HepG2 (cell line): ENCODE measurements around the gene SLC4A2. TPM values are rescaled to one million over a fixed set of nuclear protein-coding genes. Genes with fewer than 3 reads are reported as not detected.

Experiments
- ASH2L ChIP-seq: fragments of 300-600, 200-600 bp; sonication (generic); IDR thresholded peaks from 2 replicates; pipeline ENCODE4 v1.7.0; 2017; ENCODE audit warnings: low read depth, mild to moderate bottlenecking, moderate library complexity, mixed read lengths, low read length; ENCODE audit not compliant: insufficient read length
- BHLHE40 ChIP-seq: IDR thresholded peaks from 2 replicates; pipeline ENCODE4 v1.6.1; 2011; ENCODE audit warnings: low read length, improper control_type of control experiment
- NCOR1 ChIP-seq: fragments of 200-600 bp; sonication (generic); IDR thresholded peaks from 2 replicates; pipeline ENCODE4 v1.7.0; 2017; ENCODE audit warnings: antibody characterized with exemption, low read length, borderline replicate concordance
- NR2F2 ChIP-seq: IDR thresholded peaks from 2 replicates; pipeline ENCODE4 v1.6.1; 2012; ENCODE audit warnings: low read depth, inconsistent platforms, borderline replicate concordance
- PTBP1 ChIP-seq: fragments of 200-400 bp; formaldehyde crosslinking; IDR thresholded peaks from 2 replicates; pipeline ENCODE4 v1.6.1; 2018; ENCODE audit warnings: low read length, low read depth; ENCODE audit not compliant: poor library complexity, severe bottlenecking
- REPIN1 ChIP-seq: sonication (generic); formaldehyde crosslinking; IDR thresholded peaks from 2 replicates; pipeline ENCODE4 v1.8.0; 2022; ENCODE audit warnings: missing genetic modification reagents, low read depth, mild to moderate bottlenecking, borderline replicate concordance
- SAP130 ChIP-seq: IDR thresholded peaks from 2 replicates; pipeline ENCODE4 v1.6.1; 2016; ENCODE audit warnings: low read depth
- ZFAT ChIP-seq: sonication (generic); formaldehyde crosslinking; conservative IDR thresholded peaks from 2 replicates; pipeline ENCODE4 v1.8.1; 2023; ENCODE audit warnings: missing genetic modification reagents, inconsistent platforms
- ZNF501 ChIP-seq: sonication (generic); formaldehyde crosslinking; IDR thresholded peaks from 2 replicates; pipeline ENCODE4 v1.5.1; 2020; ENCODE audit warnings: mild to moderate bottlenecking, moderate library complexity, missing genetic modification reagents
- ZNF724P ChIP-seq: sonication (generic); formaldehyde crosslinking; IDR thresholded peaks from 2 replicates; pipeline ENCODE4 v1.8.0; 2022; ENCODE audit warnings: missing genetic modification reagents, borderline replicate concordance
- ZNF777 ChIP-seq: sonication (generic); formaldehyde crosslinking; IDR thresholded peaks from 2 replicates; pipeline ENCODE4 v1.4.0; 2020; ENCODE audit warnings: missing genetic modification reagents
- polyA plus RNA-seq, 8 experiments: library from polyadenylated mRNA; depleted of rRNA in 3 of 8; stranded (reverse) in 7 of 8; unstranded in 1 of 8; fragments of >200 nt; fragmentation: Illumina TruSeq in 4 of 8; extraction: Trizol in 4 of 8; gene quantifications; 2 replicates each; pipeline versions ENCODE4 v1.2.1 to v1.2.3, GENCODE V29; 2011 to 2016; ENCODE audit warnings: low read depth in 4 of 8, missing spikeins in 1 of 8, mixed read lengths in 1 of 8; ENCODE audit not compliant: insufficient read depth in 1 of 8
- total RNA-seq, 5 experiments: library from RNA; depleted of rRNA; stranded (reverse); fragments of >200 nt; fragmentation: Illumina TruSeq; extraction: Trizol; gene quantifications; 2 replicates each; pipeline ENCODE4 v1.2.3, GENCODE V29; 2016; ENCODE audit warnings: low read depth in 1 of 5
- TF ChIP-seq, protein P1 (sequence below): sonication (generic); formaldehyde crosslinking; IDR thresholded peaks from 2 replicates; pipeline ENCODE4 v1.5.1; 2020; ENCODE audit warnings: missing genetic modification reagents, mild to moderate bottlenecking, borderline replicate concordance
- TF ChIP-seq, protein P2 (sequence below), 2 experiments: sonication (generic) in 1 of 2; formaldehyde crosslinking in 1 of 2; IDR thresholded peaks; 2 replicates each; pipeline versions ENCODE4 v1.6.1 to v1.9.0; 2014 to 2022; ENCODE audit warnings: antibody characterized with exemption in 1 of 2, borderline replicate concordance in 1 of 2, inconsistent platforms in 1 of 2, low read depth in 1 of 2, missing genetic modification reagents in 1 of 2
- TF ChIP-seq, protein P3 (sequence below): sonication (generic); formaldehyde crosslinking; IDR thresholded peaks from 2 replicates; pipeline ENCODE4 v1.9.0; 2021; ENCODE audit warnings: missing genetic modification reagents, borderline replicate concordance
- TF ChIP-seq, protein P4 (sequence below): IDR thresholded peaks from 2 replicates; pipeline ENCODE4 v1.6.1; 2012; ENCODE audit warnings: low read depth, low read length, improper control_type of control experiment

The SLC4A2 gene
- total and polyA plus RNA-seq, 2 of the 13 experiments (the other 11 are each of a cell fraction or from before 2014, with no cell fraction given) = 51.9 to 73.4 TPM

DNA sequence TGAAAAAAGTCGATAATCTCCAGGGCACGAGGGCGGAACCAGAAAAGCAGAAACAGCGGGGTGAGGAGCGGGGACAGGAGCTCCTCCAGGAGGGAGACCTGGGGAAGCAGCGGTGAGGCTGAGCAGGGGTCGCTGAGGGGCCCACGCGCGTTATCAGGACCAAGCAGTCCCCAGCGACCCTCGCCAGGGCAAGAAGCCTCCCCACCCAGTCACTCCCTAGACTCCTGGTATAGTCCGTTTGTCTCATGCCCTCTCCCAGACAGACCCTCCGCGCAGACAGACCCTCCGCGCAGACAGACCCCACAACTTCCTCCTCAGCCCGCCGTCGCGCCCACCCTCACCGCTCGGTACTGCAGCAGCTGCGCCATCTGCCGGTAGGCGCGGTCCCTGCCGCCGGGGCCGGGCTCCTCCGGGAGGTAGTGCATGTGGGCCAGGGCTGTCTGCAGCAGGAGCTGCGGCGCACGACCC is 41.4 kb upstream of the SLC4A2 start (continued):
- TF ChIP-seq ZNF724P = peak; percentile 65; the same call in 1 of the 2 replicates
- TF ChIP-seq, protein P1, sequence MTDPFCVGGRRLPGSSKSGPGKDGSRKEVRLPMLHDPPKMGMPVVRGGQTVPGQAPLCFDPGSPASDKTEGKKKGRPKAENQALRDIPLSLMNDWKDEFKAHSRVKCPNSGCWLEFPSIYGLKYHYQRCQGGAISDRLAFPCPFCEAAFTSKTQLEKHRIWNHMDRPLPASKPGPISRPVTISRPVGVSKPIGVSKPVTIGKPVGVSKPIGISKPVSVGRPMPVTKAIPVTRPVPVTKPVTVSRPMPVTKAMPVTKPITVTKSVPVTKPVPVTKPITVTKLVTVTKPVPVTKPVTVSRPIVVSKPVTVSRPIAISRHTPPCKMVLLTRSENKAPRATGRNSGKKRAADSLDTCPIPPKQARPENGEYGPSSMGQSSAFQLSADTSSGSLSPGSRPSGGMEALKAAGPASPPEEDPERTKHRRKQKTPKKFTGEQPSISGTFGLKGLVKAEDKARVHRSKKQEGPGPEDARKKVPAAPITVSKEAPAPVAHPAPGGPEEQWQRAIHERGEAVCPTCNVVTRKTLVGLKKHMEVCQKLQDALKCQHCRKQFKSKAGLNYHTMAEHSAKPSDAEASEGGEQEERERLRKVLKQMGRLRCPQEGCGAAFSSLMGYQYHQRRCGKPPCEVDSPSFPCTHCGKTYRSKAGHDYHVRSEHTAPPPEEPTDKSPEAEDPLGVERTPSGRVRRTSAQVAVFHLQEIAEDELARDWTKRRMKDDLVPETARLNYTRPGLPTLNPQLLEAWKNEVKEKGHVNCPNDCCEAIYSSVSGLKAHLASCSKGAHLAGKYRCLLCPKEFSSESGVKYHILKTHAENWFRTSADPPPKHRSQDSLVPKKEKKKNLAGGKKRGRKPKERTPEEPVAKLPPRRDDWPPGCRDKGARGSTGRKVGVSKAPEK (CRISPR knock-in tag) = no peak
- TF ChIP-seq, protein P2, sequence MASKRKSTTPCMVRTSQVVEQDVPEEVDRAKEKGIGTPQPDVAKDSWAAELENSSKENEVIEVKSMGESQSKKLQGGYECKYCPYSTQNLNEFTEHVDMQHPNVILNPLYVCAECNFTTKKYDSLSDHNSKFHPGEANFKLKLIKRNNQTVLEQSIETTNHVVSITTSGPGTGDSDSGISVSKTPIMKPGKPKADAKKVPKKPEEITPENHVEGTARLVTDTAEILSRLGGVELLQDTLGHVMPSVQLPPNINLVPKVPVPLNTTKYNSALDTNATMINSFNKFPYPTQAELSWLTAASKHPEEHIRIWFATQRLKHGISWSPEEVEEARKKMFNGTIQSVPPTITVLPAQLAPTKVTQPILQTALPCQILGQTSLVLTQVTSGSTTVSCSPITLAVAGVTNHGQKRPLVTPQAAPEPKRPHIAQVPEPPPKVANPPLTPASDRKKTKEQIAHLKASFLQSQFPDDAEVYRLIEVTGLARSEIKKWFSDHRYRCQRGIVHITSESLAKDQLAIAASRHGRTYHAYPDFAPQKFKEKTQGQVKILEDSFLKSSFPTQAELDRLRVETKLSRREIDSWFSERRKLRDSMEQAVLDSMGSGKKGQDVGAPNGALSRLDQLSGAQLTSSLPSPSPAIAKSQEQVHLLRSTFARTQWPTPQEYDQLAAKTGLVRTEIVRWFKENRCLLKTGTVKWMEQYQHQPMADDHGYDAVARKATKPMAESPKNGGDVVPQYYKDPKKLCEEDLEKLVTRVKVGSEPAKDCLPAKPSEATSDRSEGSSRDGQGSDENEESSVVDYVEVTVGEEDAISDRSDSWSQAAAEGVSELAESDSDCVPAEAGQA (IDR thresholded peaks at IDR 0.05; ENCODE audit: low read depth) = no peak
- TF ChIP-seq, protein P2 (CRISPR knock-in tag; IDR thresholded peaks at IDR 0.05; ENCODE audit: borderline replicate concordance) = no peak
- TF ChIP-seq BHLHE40 = no peak
- TF ChIP-seq, protein P3, sequence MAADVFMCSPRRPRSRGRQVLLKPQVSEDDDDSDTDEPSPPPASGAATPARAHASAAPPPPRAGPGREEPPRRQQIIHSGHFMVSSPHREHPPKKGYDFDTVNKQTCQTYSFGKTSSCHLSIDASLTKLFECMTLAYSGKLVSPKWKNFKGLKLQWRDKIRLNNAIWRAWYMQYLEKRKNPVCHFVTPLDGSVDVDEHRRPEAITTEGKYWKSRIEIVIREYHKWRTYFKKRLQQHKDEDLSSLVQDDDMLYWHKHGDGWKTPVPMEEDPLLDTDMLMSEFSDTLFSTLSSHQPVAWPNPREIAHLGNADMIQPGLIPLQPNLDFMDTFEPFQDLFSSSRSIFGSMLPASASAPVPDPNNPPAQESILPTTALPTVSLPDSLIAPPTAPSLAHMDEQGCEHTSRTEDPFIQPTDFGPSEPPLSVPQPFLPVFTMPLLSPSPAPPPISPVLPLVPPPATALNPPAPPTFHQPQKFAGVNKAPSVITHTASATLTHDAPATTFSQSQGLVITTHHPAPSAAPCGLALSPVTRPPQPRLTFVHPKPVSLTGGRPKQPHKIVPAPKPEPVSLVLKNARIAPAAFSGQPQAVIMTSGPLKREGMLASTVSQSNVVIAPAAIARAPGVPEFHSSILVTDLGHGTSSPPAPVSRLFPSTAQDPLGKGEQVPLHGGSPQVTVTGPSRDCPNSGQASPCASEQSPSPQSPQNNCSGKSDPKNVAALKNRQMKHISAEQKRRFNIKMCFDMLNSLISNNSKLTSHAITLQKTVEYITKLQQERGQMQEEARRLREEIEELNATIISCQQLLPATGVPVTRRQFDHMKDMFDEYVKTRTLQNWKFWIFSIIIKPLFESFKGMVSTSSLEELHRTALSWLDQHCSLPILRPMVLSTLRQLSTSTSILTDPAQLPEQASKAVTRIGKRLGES (CRISPR knock-in tag) = no peak
- peak; percentile 55; the same call in 1 of the 2 replicates for TF ChIP-seq SAP130 (CRISPR knock-in tag)
- TF ChIP-seq ZNF777 (CRISPR knock-in tag) = peak; percentile 48; the same call in 1 of the 2 replicates
- peak; percentile 66 for TF ChIP-seq PTBP1
- no peak for TF ChIP-seq NR2F2
- TF ChIP-seq, protein P4, sequence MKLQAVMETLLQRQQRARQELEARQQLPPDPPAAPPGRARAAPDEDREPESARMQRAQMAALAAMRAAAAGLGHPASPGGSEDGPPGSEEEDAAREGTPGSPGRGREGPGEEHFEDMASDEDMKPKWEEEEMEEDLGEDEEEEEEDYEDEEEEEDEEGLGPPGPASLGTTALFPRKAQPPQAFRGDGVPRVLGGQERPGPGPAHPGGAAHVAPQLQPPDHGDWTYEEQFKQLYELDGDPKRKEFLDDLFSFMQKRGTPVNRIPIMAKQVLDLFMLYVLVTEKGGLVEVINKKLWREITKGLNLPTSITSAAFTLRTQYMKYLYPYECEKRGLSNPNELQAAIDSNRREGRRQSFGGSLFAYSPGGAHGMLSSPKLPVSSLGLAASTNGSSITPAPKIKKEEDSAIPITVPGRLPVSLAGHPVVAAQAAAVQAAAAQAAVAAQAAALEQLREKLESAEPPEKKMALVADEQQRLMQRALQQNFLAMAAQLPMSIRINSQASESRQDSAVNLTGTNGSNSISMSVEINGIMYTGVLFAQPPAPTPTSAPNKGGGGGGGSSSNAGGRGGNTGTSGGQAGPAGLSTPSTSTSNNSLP = no peak
- TF ChIP-seq ZNF501 (CRISPR knock-in tag) = peak; percentile 50; the same call in 1 of the 2 replicates
- TF ChIP-seq ASH2L = no peak
- TF ChIP-seq NCOR1 = no peak
- TF ChIP-seq REPIN1 (CRISPR knock-in tag) = no peak
- TF ChIP-seq ZFAT (CRISPR knock-in tag) = no peak
